ENCODE results near the gene PTGES2.

Gene PTGES2

GRCh38 chr9:128102861-128103588 lies 24.5 kb downstream of the PTGES2 start:
- DNase-seq (ENCODE audit: low spot score): no peak

- DNase-seq (ENCODE audit: low spot score): no peak
These were observed 25.3 kb downstream of the PTGES2 start for GRCh38 chr9:128102196-128102595.

GRCh38 chr9:128101690-128102089 lies 25.8 kb downstream of the PTGES2 start:
- no peak for DNase-seq (ENCODE audit: low spot score)

- DNase-seq (ENCODE audit: low spot score): no peak
These were observed 26.3 kb downstream of the PTGES2 start for GRCh38 chr9:128101231-128101661.

- no peak for DNase-seq (ENCODE audit: low spot score)
These were observed 26.9 kb downstream of the PTGES2 start for GRCh38 chr9:128100581-128100980.

- DNase-seq (ENCODE audit: low spot score): peak; percentile 67
These were observed 27.5 kb downstream of the PTGES2 start for GRCh38 chr9:128099932-128100491.

- peak; percentile 5 for DNase-seq (ENCODE audit: low spot score)
These were observed 28.1 kb downstream of the PTGES2 start for GRCh38 chr9:128099231-128099931.

GRCh38 chr9:128098297-128099230 lies 29.0 kb downstream of the PTGES2 start:
- DNase-seq (ENCODE audit: low spot score): peak; percentile 88

GRCh38 chr9:128097543-128098296 lies 29.8 kb downstream of the PTGES2 start:
- DNase-seq (ENCODE audit: low spot score): no peak

- no peak for DNase-seq (ENCODE audit: low spot score)
These were observed 30.7 kb downstream of the PTGES2 start for GRCh38 chr9:128096616-128097536.

GRCh38 chr9:128094950-128095544 lies 32.5 kb downstream of the PTGES2 start:
- DNase-seq (ENCODE audit: low spot score): no peak

GRCh38 chr9:128094166-128094949 lies 33.2 kb downstream of the PTGES2 start:
- peak; percentile 94 for DNase-seq (ENCODE audit: low spot score)

GRCh38 chr9:128093011-128093410 lies 34.5 kb downstream of the PTGES2 start:
- no peak for DNase-seq (ENCODE audit: low spot score)

GRCh38 chr9:128092199-128092977 lies 35.1 kb downstream of the PTGES2 start:
- DNase-seq (ENCODE audit: low spot score): no peak

- no peak for DNase-seq (ENCODE audit: low spot score)
These were observed 36.0 kb downstream of the PTGES2 start for GRCh38 chr9:128091571-128091970.

- DNase-seq (ENCODE audit: low spot score): no peak
These were observed 36.4 kb downstream of the PTGES2 start for GRCh38 chr9:128091144-128091543.

GRCh38 chr9:128089299-128089698 lies 38.2 kb downstream of the PTGES2 start:
- DNase-seq (ENCODE audit: low spot score): no peak

GRCh38 chr9:128088253-128088945 lies 39.1 kb downstream of the PTGES2 start:
- no peak for DNase-seq (ENCODE audit: low spot score)

All from kidney capillary endothelial cell (primary cell).